Measurements from ENCODE around the gene CMC1.
"Not testable (repeated sequence)": the region's sequence is repeated elsewhere in the genome, so short reads cannot be mapped to it uniquely, and the experiment has no call there.

CMC1 gene, protein sequence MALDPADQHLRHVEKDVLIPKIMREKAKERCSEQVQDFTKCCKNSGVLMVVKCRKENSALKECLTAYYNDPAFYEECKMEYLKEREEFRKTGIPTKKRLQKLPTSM
- total RNA-seq: 17.6 to 48.5 reads per million in 2 donors

DNA sequence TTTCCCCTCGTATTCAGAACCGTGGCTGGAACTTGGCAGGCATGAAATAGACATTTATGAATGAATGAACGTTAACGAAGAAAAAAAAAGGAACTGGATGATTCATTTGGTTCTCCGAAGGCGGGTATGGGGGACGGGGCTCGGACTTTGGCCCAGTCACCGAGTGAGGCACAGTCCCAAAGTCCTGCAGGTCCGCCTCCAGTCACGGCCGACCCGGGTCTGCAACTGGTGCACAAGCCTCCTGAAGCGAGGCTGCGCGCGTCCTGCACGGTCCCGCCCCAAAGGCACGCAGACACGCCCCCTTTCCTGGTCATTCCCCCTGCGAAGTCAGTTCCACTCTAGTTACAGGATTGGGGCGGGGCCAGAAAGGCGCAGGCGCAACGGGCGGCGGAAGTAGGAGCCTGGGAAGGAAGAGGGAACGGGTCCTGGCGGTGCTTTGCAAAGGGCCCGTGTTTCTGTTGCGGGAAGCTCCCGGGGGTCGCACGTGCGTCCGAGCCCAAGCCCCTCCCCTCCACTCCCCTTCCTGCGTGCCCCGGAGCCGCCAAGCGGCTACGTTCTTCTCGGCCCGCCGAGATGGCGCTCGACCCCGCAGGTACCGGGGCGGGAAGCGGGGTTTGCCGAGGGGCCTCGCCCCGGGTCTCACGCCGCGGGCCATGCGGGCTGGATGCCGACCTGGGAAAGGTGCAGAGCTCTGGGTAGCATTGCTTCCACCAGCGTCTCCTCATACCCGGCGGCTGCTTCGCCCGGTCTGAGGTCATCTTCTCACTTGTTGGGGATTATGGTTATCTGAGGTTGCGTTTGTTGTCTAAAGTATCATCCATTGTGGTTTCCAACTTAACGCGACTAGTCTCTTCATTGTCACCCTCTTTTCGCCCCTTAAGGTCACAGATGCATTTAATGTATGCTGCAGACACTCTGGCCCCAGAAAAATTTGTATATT lies at the start of gene CMC1:
CMC1 (plus strand) TSS at position 399 of the 940 bp plus-strand sequence; CDS start at position 574, 175 bp downstream.
- peak; percentile 78 for DNase-seq

- no peak for DNase-seq
These were observed 43.3 kb upstream of the CMC1 start for GRCh38 chr3:28198161-28198560.

DNA sequence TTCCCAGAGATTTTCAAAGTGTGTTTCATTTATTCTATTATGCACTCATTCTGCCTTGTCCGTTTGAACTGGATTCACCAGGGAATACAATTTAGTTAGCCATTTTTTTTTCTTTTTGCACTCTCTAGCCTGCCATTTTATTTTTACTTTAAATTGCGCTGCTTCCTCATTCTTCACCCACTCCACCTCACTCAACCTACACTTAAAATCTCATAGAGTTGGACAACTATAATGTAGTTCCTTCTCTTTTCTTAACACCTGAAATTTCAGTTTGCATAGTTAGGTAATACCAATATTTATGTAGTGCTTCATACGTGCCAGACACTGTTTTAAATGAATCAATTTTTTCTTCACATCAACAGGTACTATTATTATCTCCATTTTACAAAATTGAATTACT lies 42.4 kb upstream of the CMC1 start:
- no peak for DNase-seq

GRCh38 chr3:28199643-28200042 lies 41.8 kb upstream of the CMC1 start:
- not testable (repeated sequence) for DNase-seq

DNA sequence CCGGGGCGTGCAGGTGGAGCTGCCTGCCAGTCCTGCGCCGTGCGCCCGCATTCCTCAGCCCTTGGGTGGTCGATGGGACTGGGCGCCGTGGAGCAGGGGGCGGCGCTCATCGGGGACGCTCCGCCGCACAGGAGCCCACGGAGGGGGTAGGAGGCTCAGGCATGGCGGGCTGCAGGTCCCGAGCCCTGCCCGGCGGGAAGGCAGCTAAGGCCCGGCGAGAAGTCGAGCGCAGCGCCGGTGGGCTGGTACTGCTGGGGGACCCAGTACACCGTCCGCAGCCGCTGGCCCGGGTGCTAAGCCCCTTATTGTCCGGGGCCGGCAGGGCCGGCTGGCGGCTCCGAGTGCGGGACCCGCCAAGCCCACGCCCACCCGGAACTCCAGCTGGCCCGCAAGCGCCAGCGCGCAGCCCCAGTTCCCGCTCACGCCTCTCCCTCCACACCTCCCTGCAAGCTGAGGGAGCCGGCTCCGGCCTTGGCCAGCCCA lies 41.0 kb upstream of the CMC1 start:
- DNase-seq: not testable (repeated sequence)

DNA sequence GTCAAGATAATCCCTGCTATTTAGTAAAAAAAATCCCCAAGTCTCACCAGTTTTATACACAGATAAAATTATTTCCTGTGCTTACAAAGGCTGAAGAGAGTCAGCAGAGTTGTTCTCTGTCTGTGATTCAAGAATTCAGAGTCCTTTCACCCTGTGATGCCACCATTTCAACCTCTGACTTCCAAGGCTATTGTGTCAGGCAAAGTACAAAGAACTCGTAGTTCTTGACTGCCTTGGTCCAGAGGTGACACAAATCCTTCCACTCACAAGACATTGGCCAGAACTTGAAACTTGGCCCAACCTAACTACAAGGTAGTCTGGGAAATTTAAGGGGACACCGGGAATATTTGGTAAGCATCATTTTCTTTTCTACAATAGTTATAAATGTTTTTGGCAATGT lies 34.9 kb upstream of the CMC1 start:
- DNase-seq: no peak

GRCh38 chr3:28207000-28207733 lies 34.3 kb upstream of the CMC1 start:
- DNase-seq: no peak

GRCh38 chr3:28210968-28211713 lies 30.3 kb upstream of the CMC1 start:
- no peak for DNase-seq

DNA sequence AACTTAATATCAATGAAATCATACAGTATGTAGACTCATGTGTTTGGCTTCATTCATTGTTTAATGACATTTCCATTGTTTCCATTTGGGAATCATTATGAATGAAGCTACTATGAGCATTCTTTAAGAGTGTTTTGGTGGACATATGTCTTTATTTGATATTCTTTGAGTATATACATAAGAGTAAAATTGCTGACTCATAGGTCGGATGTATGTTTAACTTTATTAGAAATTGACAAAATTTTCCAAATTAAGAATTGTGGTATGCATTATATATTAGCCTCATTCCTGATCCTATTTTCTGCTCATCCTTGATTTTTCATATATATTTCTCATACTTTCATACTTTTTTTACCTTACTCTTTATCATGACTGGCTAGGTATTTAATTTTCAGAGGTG lies 28.7 kb upstream of the CMC1 start:
- DNase-seq: no peak

- no peak for DNase-seq
These were observed 26.0 kb upstream of the CMC1 start for GRCh38 chr3:28215407-28215806.

DNA sequence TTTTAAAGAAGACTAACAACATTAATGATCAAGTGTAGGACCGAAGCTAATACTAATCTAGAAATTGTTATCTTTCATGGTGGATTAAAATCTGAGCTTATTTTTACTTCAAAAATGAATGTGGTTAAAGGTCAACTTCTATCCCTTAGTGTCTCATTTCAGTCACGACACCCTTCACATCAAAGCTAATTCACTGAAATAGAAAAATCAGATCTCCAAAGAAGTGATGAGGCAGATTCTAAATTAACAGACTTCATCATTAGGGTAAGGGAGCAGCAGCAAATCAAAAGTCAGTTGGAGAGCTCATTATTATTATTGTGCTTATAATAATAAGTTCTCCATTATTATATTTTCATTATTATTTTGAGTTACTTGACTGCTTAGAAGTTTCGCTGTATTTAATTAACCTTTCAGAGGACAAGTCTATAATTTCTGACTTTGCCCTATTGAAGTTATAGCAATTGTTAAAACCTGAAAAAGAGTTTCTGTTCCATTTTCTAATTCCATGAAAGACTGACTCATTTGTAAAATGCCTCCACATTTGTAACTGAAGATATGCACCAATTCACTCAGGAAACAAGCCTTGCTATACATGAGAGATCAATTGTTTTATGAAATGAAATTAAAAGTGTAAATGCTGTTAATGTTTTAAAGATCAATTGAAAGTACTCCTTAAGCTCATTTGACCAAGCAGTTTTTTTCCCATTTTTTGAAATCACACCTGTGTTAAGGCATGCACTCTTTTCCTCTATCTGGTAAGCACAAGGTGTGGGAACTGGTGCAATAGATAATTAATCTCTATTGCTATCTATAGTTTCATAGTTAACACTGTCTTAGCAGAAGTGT lies 23.1 kb upstream of the CMC1 start:
- no peak for DNase-seq

GRCh38 chr3:28218917-28219198 lies 22.6 kb upstream of the CMC1 start:
- DNase-seq: no peak

DNA sequence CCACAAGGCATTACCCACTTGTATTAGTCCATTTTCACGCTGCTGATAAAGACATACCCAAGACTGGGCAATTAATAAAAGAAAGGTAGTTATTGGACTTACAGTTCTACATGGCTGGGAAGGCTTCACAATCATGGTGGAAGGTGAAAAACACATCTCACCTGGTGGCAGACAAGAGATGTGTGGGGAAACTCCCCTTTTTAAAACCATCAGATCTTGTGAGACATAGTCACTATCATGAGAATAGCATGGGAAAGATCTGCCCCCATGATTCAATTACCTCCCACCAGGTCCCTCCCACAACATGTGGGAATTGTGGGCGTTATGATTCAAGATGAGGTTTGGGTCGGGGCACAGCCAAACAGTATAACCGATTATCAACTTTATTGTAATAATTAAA lies 17.0 kb upstream of the CMC1 start:
- no peak for DNase-seq

DNA sequence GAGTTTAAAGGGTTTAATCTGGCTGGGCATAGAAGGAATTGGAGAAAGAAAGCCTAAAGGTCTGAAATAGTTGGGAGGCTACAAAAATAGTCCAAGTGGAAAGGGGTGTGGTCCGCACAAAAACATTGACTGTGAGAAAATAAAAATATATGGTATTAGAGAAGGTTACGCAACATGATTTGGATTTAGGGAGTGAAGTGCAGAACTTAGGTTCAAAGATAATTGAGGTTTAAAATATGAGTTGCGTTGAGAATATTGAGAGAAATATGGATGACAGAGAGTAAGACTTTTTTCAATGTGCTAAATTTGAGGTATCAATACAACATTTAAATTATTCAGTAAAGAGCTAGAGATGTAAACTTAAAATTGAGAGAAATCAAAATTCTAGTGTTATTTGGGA lies 15.4 kb upstream of the CMC1 start:
- DNase-seq: no peak

- no peak for DNase-seq
These were observed 12.8 kb upstream of the CMC1 start for GRCh38 chr3:28228623-28229022.

DNA sequence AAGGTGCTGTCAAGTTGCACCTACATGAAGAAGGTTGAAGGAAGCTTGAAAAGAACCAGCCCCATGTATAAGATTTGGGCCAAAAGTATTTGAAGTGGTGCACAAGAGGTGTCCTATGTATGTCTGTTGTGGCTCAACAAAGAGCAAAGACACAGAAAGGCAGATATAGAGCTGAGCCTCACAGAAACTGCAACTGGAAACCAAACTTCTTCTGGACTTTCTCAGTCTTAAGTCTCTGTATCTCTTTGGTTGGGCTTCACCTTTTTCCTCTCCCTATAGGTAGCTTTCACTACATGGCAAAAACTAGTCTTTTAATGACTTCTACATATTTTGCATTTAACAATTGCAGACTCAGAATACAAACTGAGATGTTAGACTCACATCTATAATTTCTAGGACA lies 8.8 kb upstream of the CMC1 start:
- no peak for DNase-seq

GRCh38 chr3:28234454-28234853 lies 7.0 kb upstream of the CMC1 start:
- no peak for DNase-seq

DNA sequence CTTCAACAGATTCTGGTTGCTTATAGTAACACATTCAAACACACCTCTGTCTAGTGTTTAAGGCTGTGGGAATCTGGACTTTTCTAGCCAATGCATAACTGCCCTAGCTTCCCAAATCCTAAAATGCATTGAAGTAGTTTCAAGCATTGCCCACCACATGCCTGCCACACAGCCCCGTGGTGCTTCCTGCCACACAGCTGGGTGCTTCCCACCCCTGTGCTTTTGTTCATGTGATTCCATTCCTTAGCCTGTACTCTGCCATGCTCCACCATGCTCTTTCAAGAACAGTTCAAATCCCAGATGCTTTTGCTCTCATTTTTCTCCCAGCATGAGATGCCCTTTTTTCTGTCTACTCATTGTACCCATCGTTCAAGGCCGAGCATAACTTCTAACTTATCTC lies 2.3 kb upstream of the CMC1 start:
- DNase-seq: no peak

DNA sequence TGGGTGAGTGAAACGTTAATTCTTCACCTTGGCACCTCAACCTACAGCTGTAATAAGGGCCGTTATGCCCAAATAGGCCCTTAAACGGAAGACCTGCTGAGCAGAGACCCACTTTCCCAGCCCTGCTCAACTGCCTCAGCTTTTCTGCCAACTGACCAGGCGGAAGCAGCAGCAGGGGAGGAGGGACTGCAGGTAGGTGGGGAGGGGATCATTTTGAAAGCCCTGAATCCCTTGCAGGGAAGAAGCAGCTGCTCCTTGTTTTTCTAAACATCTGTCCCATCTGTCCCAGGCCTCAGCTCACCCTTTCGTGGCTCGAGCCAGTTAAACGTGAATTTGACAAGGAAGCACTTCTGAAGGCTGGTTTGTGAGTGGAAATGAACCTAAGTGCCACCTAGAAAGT lies 978 bp upstream of the CMC1 start:
- no peak for DNase-seq

DNA sequence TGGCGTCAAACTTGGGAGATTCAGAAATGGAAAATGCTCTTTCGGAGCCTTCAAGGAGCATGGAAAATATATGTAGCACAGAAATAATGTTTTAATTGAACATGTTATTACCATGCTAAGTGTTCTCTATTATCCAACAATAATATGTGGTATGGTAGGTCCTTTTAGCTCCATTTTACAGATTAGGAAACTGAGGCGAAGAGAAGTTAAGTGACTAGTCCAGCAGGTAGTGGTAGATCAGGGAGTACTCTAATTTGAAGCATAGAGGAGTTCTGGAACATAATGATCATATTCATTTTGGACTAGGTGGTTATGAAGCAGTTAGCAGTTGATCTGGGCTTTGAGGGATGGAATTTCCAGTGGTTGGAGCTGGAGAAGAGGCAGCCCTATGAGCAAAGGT lies 1.1 kb downstream of the CMC1 start:
- no peak for DNase-seq

- no peak for DNase-seq
These were observed 2.1 kb downstream of the CMC1 start for GRCh38 chr3:28243424-28244106.

DNA sequence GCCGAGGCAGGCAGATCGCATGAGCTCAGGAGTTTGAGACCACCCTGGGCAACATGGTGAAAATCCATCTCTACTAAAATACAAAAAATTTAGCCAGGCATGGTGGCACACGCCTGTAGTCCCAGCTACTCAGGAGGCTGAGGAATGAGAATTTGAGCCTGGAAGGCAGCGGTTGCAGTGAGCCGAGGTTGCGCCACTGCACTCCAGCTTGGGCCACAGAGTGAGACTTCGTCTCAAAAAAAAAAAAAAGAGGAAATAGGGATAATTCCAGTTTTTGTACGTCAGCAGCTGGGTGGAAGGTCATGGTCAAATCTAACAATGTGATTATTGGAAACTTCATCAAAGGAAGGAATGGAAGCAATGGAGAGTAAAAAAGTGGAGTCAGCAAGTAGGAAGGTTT lies 3.1 kb downstream of the CMC1 start:
- no peak for DNase-seq

All from activated gamma-delta T cell (primary cell).